Mucosa of gallbladder (tissue), 1 donor: ENCODE data around the gene KCNN1. TPM values are rescaled to one million over a fixed set of nuclear protein-coding genes. Genes with fewer than 3 reads are reported as not detected.
"Not testable (repeated sequence)": the region's sequence is repeated elsewhere in the genome, so short reads cannot be mapped to it uniquely, and the experiment has no call there.

Source experiments
- DNase-seq: peaks from one replicate; pipeline ENCODE4 v3.0.0-alpha.2; 2020; ENCODE audit warnings: low spot score
- total RNA-seq: library from RNA; stranded (reverse); gene quantifications from one replicate; pipeline ENCODE4 v1.2.1, GENCODE V29; 2021
- donor health status: DM: no; HTN: no; CAD: no.

KCNN1 gene
- total RNA-seq, 1 donor from 2014 or later = 1.6 TPM

DNA sequence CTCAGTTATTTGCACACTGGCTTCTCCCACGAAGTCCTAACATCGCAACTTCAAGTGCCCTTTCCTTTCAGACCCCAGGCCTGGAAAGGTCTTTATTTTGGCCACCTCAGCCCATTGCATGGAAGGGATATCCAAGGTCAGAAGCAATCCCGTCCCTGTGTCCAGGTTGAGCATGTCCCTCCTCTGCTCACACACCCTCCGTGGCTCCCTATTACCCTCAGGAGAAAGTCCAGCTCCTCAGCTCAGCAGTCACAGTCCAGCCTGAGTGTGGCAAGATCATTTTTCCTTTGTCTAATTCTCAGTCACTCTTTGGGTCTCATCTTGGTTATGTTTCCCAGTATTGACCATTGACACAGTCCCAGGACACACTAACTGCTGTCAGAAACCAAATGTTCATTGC lies 60.2 kb downstream of the KCNN1 start:
- no peak for DNase-seq

DNA sequence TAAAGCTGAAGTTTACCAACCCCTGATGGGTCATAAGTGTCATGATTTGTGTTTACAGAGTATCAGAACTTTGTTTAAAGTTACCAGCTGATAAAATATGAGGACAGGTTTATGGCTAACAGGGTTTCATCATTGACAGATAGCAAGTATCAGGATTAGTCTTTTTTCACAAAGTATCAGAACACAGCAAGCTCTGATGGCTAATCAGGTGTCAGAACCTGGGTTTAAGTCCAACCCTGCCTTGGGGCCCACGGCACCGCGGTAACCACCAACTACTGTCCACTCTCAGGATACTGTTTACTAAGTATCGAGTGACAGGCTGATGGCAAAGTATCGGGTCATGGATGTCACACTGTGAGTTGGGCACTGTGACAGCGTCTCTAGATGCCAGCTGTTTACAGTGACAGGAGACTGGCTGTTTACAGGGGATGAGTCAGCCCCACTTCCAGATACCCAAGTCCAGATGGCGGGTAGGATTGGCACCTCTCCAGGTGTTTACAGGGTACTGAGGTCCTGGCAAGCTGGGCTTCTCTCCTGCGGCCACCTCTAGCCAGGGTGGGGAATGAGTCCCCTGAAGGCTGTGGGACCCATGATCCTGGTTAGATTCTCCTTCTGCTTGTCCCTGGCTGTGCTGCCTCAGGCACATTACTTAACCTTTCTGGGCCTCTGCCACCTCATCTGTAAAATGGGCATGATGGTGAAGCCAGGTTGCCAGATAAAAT lies 62.9 kb downstream of the KCNN1 start:
- peak; percentile 89 for DNase-seq

DNA sequence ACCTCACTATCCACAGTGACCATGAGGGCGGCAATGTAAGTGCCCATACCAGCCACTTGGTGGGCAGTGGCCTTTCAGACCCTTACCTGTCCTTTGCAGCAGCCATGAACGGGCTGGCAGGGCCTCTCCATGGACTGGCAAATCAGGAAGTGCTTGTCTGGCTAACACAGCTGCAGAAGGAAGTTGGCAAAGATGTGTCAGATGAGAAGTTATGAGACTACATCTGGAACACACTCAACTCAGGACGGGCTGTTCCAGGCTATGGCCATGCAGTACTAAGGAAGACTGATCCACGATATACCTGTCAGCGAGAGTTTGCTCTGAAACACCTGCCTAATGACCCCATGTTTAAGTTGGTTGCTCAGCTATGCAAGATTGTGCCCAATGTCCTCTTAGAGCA lies 64.5 kb downstream of the KCNN1 start:
- DNase-seq = not testable (repeated sequence)

DNA sequence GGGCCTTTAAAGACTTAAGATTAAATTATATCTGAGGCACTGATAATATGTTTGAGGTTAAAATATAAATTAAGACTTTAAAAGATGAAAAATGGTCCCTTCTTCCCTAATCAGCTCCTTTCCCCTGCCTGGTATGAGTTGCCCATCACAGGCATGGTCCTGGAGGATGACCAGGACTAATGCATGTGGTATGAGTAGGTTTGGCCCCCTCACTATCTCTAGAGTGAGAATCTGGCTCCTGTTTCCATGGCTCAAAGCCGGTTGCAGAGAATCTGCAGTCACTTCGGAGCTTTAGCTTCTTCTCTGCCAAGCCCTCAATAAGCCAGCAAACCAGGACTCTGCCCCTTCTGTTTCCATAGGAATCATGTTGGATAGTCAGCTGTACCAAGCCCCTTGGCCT lies 65.2 kb downstream of the KCNN1 start:
- not testable (repeated sequence) for DNase-seq

DNA sequence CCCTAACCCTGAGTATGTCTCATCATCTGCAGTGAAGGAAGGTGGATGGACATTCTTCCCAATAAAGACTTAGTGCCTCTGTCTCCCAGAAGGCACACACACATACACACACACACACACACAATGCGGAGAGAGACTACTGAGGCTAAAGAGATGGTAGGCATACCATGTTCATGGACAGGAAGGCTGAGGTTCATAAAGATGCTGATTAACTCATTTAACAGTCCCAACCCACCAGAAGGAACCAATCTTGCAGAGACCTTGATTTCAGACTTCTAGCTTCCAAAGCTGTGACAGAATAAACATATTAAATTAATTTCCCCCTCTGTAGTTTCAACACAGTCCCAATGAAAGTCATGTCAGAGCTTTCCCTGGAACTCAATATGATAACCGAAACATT lies 74.1 kb downstream of the KCNN1 start:
- DNase-seq = no peak

DNA sequence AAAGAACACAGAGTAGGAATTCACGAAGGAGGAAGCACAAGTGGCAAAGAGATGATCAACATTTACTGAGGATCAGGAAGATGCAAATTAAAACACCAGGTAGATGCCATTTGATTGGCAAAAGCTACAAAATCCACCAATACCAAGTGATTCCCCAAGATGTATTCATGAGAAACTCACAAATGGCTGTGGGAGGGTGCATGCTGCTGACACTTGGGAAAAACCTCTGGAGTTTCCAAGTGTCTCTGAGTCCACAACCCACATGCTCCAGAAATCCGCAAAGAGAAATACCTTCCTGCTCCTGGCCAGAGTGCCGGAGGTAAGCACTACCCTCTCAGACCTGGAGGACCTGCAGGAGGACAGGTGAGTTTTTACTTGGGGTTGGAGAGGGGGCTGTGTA lies 76.8 kb downstream of the KCNN1 start:
- DNase-seq = no peak

DNA sequence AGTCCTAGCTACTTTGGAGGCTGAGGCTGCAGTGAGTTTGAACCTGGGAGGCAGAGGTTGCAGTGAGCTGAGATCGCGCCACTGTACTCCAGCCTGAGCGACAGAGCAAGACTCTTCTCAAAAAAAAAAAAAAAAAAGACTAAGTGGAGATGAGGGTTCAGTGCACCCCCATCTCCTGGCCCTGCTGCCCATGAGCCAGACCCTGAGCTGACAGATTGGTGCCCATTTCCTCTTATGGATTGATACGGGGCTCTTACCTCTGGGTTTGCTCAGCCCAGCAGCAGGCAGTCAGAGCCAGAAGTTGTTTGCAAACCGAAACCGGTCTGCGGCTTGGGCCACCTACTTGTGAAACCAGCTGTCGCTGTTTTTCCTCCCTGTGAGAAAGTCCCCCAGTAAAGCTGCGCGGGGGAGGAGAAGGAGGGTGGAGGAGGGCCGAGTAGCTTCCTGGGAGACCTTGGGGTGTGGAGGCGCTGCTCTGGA lies 78.0 kb downstream of the KCNN1 start:
- DNase-seq = peak; percentile 89

DNA sequence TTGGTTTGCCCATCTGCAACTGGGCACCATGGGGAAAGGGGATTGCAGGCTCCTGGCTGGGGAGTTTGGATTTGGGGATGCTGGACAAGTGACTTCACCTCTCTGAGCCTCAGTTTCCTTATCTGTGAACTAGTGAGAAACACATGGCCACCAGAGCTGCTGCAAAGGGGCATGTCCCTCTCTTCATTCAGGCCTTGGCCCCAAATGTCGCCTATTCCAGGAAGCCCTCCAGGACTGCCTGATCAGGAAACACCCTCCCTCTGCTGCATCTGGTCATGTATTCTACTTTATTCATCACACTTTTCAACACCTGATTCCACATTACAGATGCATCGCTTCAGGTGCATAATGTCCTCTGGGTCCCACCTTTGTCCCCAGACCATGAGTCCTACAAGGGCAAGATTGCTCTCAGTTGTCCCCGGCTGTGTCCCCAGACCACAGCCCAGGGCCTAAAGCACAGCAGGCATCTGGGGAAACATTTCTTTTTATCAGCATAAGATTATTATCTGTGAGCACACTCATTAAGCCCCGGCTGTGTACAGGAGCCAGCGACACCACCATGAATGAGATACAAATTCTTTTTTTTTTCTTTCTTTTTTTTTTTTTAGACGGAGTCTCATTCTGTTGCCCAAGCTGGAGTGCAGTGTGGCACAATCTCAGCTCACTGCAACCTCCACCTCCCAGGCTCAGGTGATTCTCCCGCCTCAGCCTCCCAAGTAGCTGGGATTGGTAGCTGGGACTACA lies 78.6 kb downstream of the KCNN1 start:
- DNase-seq = no peak

DNA sequence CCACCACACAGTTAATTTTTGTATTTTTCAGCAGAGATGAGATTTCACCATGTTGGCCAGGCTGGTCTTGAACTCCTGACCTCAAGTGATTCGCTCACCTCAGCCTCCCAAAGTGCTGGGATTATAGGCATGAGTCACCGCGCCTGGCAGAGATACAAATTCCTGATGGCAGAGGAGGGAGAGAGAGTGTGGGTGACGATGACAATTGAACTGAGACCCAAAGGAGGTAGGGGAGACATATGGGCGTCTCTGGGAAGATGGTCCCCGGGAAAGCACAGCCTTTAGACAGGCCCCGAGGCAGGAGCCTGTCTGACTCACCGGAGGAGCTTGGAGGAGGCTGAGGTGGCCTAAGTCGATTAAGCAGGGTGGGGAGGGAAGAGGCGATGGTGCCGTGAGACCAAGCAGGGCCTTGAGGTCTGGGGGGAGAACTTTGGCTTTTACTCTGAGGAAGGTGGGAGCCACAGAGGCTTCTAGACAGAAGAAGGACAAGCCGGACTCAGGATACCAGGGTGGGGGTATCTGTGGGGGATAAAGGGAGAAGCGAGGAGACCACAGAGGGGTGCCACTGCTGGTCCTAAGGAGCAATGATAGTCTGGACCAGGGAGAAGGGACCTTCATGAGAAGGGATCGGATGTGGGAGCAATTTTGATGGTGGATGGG lies 79.3 kb downstream of the KCNN1 start:
- DNase-seq = peak; percentile 49

DNA sequence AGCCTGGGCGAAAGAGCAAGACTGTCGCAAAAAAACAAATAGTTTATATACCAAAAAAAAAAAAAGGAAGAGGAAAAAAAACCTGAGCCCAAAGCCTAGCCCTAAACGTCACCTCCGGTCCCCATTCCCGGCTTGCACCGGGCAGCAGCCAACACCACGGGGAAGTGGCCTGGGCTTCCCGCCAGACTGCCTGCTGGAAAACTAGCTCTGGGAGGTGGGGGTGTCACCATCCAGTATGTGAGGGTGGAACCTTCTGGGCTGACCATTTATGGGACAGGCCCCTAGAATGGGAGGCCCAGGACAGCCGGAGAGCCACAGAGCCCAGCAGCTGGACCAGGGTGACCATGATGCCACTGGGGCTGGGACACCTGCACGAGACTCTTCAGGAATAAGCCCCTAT lies 82.5 kb downstream of the KCNN1 start:
- DNase-seq = peak; percentile 87

Other genes with a start within 250 kb of the KCNN1 start
- 92.3 TPM for gene MAP1S, start 247.6 kb upstream of the KCNN1 start, total RNA-seq
- 19.8 TPM for gene FCHO1, start 215.6 kb upstream of the KCNN1 start, total RNA-seq
- 243 TPM for gene B3GNT3, start 172.0 kb upstream of the KCNN1 start, total RNA-seq
- gene INSL3, start 145.6 kb upstream of the KCNN1 start, total RNA-seq = not detected
- 13.4 TPM for gene JAK3, start 119.1 kb upstream of the KCNN1 start, total RNA-seq
- gene RPL18A, start 107.2 kb upstream of the KCNN1 start, total RNA-seq = 1,253 TPM
- not detected for gene SLC5A5, start 95.2 kb upstream of the KCNN1 start, total RNA-seq
- gene CCDC124, start 34.1 kb upstream of the KCNN1 start, total RNA-seq = 68.3 TPM
- gene ARRDC2, start 41.1 kb downstream of the KCNN1 start, total RNA-seq = 53.9 TPM
- gene IL12RB1, start 119.8 kb downstream of the KCNN1 start, total RNA-seq = 3.1 TPM
- gene MAST3, start 130.7 kb downstream of the KCNN1 start, total RNA-seq = 24.5 TPM
- 74.2 TPM for gene PIK3R2, start 186.1 kb downstream of the KCNN1 start, total RNA-seq
- gene IFI30, start 206.7 kb downstream of the KCNN1 start, total RNA-seq = 44.7 TPM
- gene MPV17L2, start 226.1 kb downstream of the KCNN1 start, total RNA-seq = 9.3 TPM
- gene RAB3A, start 236.9 kb downstream of the KCNN1 start, total RNA-seq = 5.5 TPM